K562 (cell line): ENCODE results near the gene IGF1R. TPM values are rescaled to one million over a fixed set of nuclear protein-coding genes. Genes with fewer than 3 reads are reported as not detected.

Experiments used
- ATAC-seq: fragments of 200-7000 bp; cut with Tn5 transposase; 3 replicates; pipeline ENCODE4 v1.9.1; 2020; ENCODE audit warnings: moderate library complexity
- BruUV-seq: library from RNA; stranded (reverse); fragments of 400-500 nt; replicated peaks from 2 replicates; lab custom pipeline; 2021; lab: Mats Ljungman, UMichigan
- CTCF ChIA-PET: fragments of 300-600 bp; formaldehyde crosslinking; extraction: SDS; loops from one replicate; lab custom pipeline; 2021; ENCODE audit warnings: low intra/inter-chr PET ratio; lab: Yijun Ruan, JAX
- POLR2A ChIA-PET: fragments of 300-600, 350-650 bp; sonication (Branson Sonifier 250); formaldehyde crosslinking; extraction: SDS; loops from one replicate; lab custom pipeline; 2021; ENCODE audit warnings: antibody characterized with exemption, inconsistent platforms; lab: Yijun Ruan, JAX
- DNase-seq, 4 experiments: peaks; one replicate each; pipeline versions ENCODE4 v3.0.0 to v3.0.0-alpha.2; 2011 to 2018; ENCODE audit warnings: low spot score in 3 of 4, mixed read lengths in 3 of 4; ENCODE audit errors: extremely low read depth in 1 of 4
- FAIRE-seq: peaks from 2 replicates; lab custom pipeline; 2011; peaks lifted over from hg19 to GRCh38; lab: Jason Lieb, UNC
- H2AFZ ChIP-seq: 2 replicates; pipeline ENCODE4 v1.6.0; 2011; ENCODE audit warnings: low read depth, low read length, control low read depth, inconsistent platforms
- H3K27ac ChIP-seq: fragments of 200-600 bp; 3 replicates; pipeline ENCODE4 v1.8.0; 2011; ENCODE audit warnings: low read depth, mild to moderate bottlenecking, control low read depth, inconsistent platforms, low read length, moderate library complexity, mixed read lengths; ENCODE audit errors: extremely low read depth
- H3K27me3 ChIP-seq, 2 experiments: fragments of 300-600 bp in 1 of 2; 2 replicates in 1 of 2; 3 replicates in 1 of 2; pipeline versions ENCODE4 v1.6.0 to v1.8.0; 2011; ENCODE audit warnings: inconsistent platforms in 2 of 2, low read length in 2 of 2, mild to moderate bottlenecking in 1 of 2, mixed read lengths in 1 of 2, moderate library complexity in 1 of 2; ENCODE audit not compliant: control insufficient read depth in 2 of 2, insufficient read depth in 2 of 2
- H3K36me3 ChIP-seq: fragments of 300-600 bp; 3 replicates; pipeline ENCODE4 v1.8.0; 2011; ENCODE audit warnings: mild to moderate bottlenecking, low read length, inconsistent platforms; ENCODE audit not compliant: control insufficient read depth, insufficient read depth
- H3K4me1 ChIP-seq, 2 experiments: fragments of 200-600 bp in 1 of 2; replicated peaks in 1 of 2; 2 replicates in 1 of 2; 3 replicates in 1 of 2; pipeline versions ENCODE4 v1.5.1 to v1.8.0; 2011; ENCODE audit warnings: inconsistent platforms in 2 of 2, low read length in 2 of 2, mild to moderate bottlenecking in 1 of 2, mixed read lengths in 1 of 2, moderate library complexity in 1 of 2; ENCODE audit not compliant: control insufficient read depth in 2 of 2, insufficient read depth in 2 of 2
- H3K4me2 ChIP-seq: 2 replicates; pipeline ENCODE4 v1.6.1; 2011; ENCODE audit warnings: low read length, control low read depth, inconsistent platforms, mixed read lengths; ENCODE audit not compliant: insufficient read depth
- H3K4me3 ChIP-seq: fragments of 200-600 bp; sonication (generic), shearing (Covaris generic); 2 replicates; pipeline ENCODE4 v1.5.1; 2016; ENCODE audit warnings: control low read depth, inconsistent platforms
- H3K79me2 ChIP-seq: fragments of 200-600 bp; 3 replicates; pipeline ENCODE4 v1.8.0; 2011; ENCODE audit warnings: low read length, inconsistent platforms; ENCODE audit not compliant: control insufficient read depth, insufficient read depth
- H3K9ac ChIP-seq, 2 experiments: 2 replicates each; pipeline versions ENCODE4 v1.6.0 to v1.6.1; 2011; ENCODE audit warnings: low read depth in 2 of 2, low read length in 2 of 2, control low read depth in 1 of 2, inconsistent platforms in 1 of 2, mild to moderate bottlenecking in 1 of 2, mixed read lengths in 1 of 2; ENCODE audit not compliant: insufficient read depth in 1 of 2
- H3K9me1 ChIP-seq: one replicate; pipeline ENCODE4 v1.6.0; 2011; ENCODE audit warnings: inconsistent platforms, mild to moderate bottlenecking, low read length, moderate library complexity; ENCODE audit not compliant: control insufficient read depth, insufficient read depth
- H3K9me3 ChIP-seq: replicated peaks from 2 replicates; pipeline ENCODE4 v1.5.1; 2011; ENCODE audit warnings: low read depth, low read length, inconsistent platforms; ENCODE audit not compliant: control insufficient read depth, insufficient read depth
- H4K20me1 ChIP-seq: replicated peaks from 2 replicates; pipeline ENCODE4 v1.6.1; 2011; ENCODE audit warnings: low read length, inconsistent platforms, mixed read lengths; ENCODE audit not compliant: control insufficient read depth, insufficient read depth
- CBX2 ChIP-seq: fragments of 200-600 bp; sonication (generic); IDR thresholded peaks from one replicate; pipeline ENCODE4 v1.6.1; 2012; ENCODE audit warnings: mild to moderate bottlenecking, low read length, inconsistent platforms; ENCODE audit not compliant: insufficient read depth, poor library complexity, severe bottlenecking
- CBX3 ChIP-seq, 2 experiments: IDR thresholded peaks; 1 replicate in 1 of 2; 2 replicates in 1 of 2; pipeline ENCODE4 v1.6.1; 2012; ENCODE audit warnings: inconsistent platforms in 2 of 2, low read length in 2 of 2, borderline replicate concordance in 1 of 2, control low read depth in 1 of 2
- KAT8 ChIP-seq: fragments of 450-650 bp; IDR thresholded peaks from 2 replicates; pipeline ENCODE4 v1.6.1; 2016; ENCODE audit warnings: low read depth, mild to moderate bottlenecking
- KDM4B ChIP-seq, 2 experiments: fragments of 450-650 bp in 1 of 2; sonication (generic) in 1 of 2; IDR thresholded peaks; 2 replicates each; pipeline ENCODE4 v1.6.1; 2016 to 2017; ENCODE audit warnings: borderline replicate concordance in 2 of 2, antibody characterized with exemption in 1 of 2, low read depth in 1 of 2, mild to moderate bottlenecking in 1 of 2
- NFIX ChIP-seq: fragments of 250-450 bp; sonication (Bioruptor Pico); IDR thresholded peaks from 2 replicates; pipeline ENCODE4 v1.4.0; 2020; ENCODE audit warnings: low read depth, mild to moderate bottlenecking, moderate library complexity
- NFRKB ChIP-seq: fragments of 450-650 bp; IDR thresholded peaks from 2 replicates; pipeline ENCODE4 v1.6.1; 2016; ENCODE audit warnings: low read depth
- NR2F6 ChIP-seq: fragments of 450-650 bp; formaldehyde crosslinking; IDR thresholded peaks from 2 replicates; pipeline ENCODE4 v1.4.0; 2020; ENCODE audit warnings: mild to moderate bottlenecking
- NUFIP1 ChIP-seq: fragments of 450-650 bp; IDR thresholded peaks from 2 replicates; pipeline ENCODE4 v1.6.1; 2018; ENCODE audit not compliant: partially characterized antibody
- SIX5 ChIP-seq, 2 experiments: IDR thresholded peaks; 2 replicates each; pipeline ENCODE4 v1.6.1; 2011; ENCODE audit warnings: low read length in 2 of 2, borderline replicate concordance in 1 of 2, low read depth in 1 of 2, mild to moderate bottlenecking in 1 of 2, moderate library complexity in 1 of 2; ENCODE audit not compliant: insufficient read depth in 1 of 2
- SMARCB1 ChIP-seq: IDR thresholded peaks from 2 replicates; pipeline ENCODE4 v1.6.1; 2011; ENCODE audit warnings: improper control_type of control experiment, low read depth; ENCODE audit not compliant: insufficient read length
- TRIM28 ChIP-seq: fragments of 450-650 bp; IDR thresholded peaks from 2 replicates; pipeline ENCODE4 v1.6.1; 2017
- YBX1 ChIP-seq: fragments of 450-650 bp; IDR thresholded peaks from 2 replicates; pipeline ENCODE4 v1.7.1; 2016; ENCODE audit warnings: mild to moderate bottlenecking
- WGBS: fragments of 100-300 bp; shearing (Covaris generic); methylation state at CpG from one replicate; pipeline ENCODE4 v1.1.6; 2016; ENCODE audit warnings: low coverage, mixed read lengths; ENCODE audit not compliant: insufficient coverage; ENCODE audit errors: missing lambda C conversion rate; 5-methylcytosine and 5-hydroxymethylcytosine counted together
- in situ Hi-C: fragments of 300-500 bp; cut with MboI; formaldehyde crosslinking; loops from 4 replicates; pipeline ENCODE4 v1.15.0; 2018; ENCODE audit warnings: inconsistent platforms, mixed read lengths
- intact Hi-C: fragments of 100-400 bp; cut with micrococcal nuclease; formaldehyde crosslinking; loops from 2 replicates; pipeline ENCODE4 v1.14.2; 2022
- polyA plus RNA-seq, 8 experiments: library from polyadenylated mRNA; depleted of rRNA in 4 of 8; stranded (reverse) in 5 of 8; unstranded in 3 of 8; fragments of >200 nt; fragmentation: Nextera tagmentation in 2 of 8; fragmentation: Illumina TruSeq in 1 of 8; extraction: Ambion mirVana in 2 of 8; extraction: Trizol in 1 of 8; gene quantifications; 2 replicates each; pipeline versions ENCODE4 v1.2.1 to v1.2.3, GENCODE V29; 2011 to 2014; ENCODE audit warnings: inconsistent platforms in 1 of 8, missing spikeins in 1 of 8
- total RNA-seq, 7 experiments: library from RNA; depleted of rRNA in 6 of 7; stranded (reverse); fragments of >200 nt in 6 of 7; fragmentation: Illumina TruSeq in 2 of 7; extraction: Trizol in 2 of 7; gene quantifications; 2 replicates each; pipeline versions ENCODE4 v1.2.1 to v1.2.3, GENCODE V29; 2011 to 2021; ENCODE audit warnings: low replicate concordance in 1 of 7
- TF ChIP-seq, protein P1 (sequence below): fragments of 450-650 bp; formaldehyde crosslinking; conservative IDR thresholded peaks from 2 replicates; pipeline ENCODE4 v1.4.0; 2022; ENCODE audit warnings: mild to moderate bottlenecking, missing genetic modification characterization
- TF ChIP-seq, protein P2 (sequence below): fragments of 450-650 bp; formaldehyde crosslinking; IDR thresholded peaks from 2 replicates; pipeline ENCODE4 v1.4.0; 2022; ENCODE audit warnings: mild to moderate bottlenecking, moderate library complexity
- TF ChIP-seq, protein P3 (sequence below): sonication (generic); IDR thresholded peaks from 2 replicates; pipeline ENCODE4 v1.6.1; 2016
- TF ChIP-seq, protein P4 (sequence below): sonication (generic); formaldehyde crosslinking; IDR thresholded peaks from 2 replicates; pipeline ENCODE4 v1.8.1; 2023; ENCODE audit warnings: mild to moderate bottlenecking, missing genetic modification reagents

The IGF1R gene
- total and polyA plus RNA-seq, 9 of the 15 experiments (the other 6 are each of a cell fraction or from before 2014, with no cell fraction given): 0.35 to 8.0 (median 1.6) TPM

DNA sequence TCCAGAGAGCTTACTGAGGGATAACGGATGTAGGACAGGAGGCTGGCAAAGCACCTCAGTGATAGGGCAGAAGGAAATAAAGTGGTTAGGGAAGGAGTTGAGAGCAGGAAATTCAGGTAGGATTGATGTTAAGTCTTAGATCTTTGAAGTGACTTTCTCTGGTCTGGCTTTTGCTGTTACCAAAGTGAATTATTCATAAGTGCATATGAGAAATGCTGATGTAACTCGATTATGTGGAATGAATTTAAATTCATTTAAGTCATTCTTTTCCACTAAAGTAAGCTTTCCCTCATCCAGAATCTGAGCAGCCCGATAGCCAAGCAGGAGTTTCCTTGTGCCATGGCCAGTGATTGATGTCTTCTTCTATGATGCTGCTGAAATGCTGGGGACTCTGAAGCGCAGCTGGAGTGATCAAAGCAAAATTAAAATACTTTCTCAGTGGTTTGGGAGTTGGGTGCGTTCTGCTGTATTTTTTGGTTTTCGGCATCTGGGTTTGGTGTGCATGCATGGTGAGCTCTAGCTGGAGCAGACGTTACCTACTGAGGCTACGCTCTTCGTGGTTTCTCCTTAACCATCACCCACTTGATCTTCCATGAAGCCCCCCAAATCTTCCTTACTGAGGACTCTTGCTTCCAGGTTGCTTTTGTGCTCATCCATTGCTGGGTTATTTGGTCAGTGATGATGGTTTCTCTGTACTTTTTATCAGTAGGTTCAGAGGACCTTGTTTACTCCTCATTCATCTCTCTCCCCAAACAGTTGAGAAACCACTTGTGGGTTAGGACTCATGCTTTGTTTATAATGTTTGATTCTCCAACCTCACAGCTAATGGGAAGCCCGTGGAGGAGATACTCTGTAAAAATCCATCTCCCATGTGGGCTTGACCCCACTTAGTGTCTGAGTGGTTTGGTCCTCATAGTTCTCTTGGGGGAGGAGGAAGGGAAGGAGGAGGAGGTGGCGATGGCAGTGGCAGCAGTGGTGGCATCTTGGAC is 72.5 kb downstream of the IGF1R start:
- ATAC-seq (no peak), FAIRE-seq (no peak), DNase-seq (no peak)
- Histone ChIP-seq H3K27me3 (peaks cover 7 to 43% of the 10 kb centered on the region in 2 experiments), H2AFZ (no peak overlapping the region), H3K4me1 (no peaks in the 10 kb centered on the region), H3K4me3 (no peak overlapping the region), H4K20me1 (peaks cover 44% of the 10 kb centered on the region), H3K4me2 (no peak overlapping the region), H3K36me3 (no peaks in the 10 kb centered on the region), H3K79me2 (no peaks in the 10 kb centered on the region), H3K9me3 (no peaks in the 10 kb centered on the region), H3K9me1 (no peaks in the 10 kb centered on the region), H3K27ac (no peak overlapping the region), H3K9ac (no peak overlapping the region)
- WGBS: 2% methylated on average over 9 of the region's 11 CpGs
- TF ChIP-seq NR2F6 (CRISPR knock-in tag): no peak
- TF ChIP-seq, protein P1, sequence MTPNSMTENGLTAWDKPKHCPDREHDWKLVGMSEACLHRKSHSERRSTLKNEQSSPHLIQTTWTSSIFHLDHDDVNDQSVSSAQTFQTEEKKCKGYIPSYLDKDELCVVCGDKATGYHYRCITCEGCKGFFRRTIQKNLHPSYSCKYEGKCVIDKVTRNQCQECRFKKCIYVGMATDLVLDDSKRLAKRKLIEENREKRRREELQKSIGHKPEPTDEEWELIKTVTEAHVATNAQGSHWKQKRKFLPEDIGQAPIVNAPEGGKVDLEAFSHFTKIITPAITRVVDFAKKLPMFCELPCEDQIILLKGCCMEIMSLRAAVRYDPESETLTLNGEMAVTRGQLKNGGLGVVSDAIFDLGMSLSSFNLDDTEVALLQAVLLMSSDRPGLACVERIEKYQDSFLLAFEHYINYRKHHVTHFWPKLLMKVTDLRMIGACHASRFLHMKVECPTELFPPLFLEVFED (CRISPR knock-in tag): no peak
- TF ChIP-seq, protein P2, sequence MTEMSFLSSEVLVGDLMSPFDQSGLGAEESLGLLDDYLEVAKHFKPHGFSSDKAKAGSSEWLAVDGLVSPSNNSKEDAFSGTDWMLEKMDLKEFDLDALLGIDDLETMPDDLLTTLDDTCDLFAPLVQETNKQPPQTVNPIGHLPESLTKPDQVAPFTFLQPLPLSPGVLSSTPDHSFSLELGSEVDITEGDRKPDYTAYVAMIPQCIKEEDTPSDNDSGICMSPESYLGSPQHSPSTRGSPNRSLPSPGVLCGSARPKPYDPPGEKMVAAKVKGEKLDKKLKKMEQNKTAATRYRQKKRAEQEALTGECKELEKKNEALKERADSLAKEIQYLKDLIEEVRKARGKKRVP (CRISPR knock-in tag): no peak
- TF ChIP-seq TRIM28: no peak
- TF ChIP-seq YBX1: no peak
- no peak for TF ChIP-seq KDM4B (IDR thresholded peaks at IDR 0.05; ENCODE audit: borderline replicate concordance in 2 of 2, low read depth in 1 of 2)
- TF ChIP-seq, protein P3, sequence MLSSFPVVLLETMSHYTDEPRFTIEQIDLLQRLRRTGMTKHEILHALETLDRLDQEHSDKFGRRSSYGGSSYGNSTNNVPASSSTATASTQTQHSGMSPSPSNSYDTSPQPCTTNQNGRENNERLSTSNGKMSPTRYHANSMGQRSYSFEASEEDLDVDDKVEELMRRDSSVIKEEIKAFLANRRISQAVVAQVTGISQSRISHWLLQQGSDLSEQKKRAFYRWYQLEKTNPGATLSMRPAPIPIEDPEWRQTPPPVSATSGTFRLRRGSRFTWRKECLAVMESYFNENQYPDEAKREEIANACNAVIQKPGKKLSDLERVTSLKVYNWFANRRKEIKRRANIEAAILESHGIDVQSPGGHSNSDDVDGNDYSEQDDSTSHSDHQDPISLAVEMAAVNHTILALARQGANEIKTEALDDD: no peak
- no peak for TF ChIP-seq SMARCB1
- no peak for TF ChIP-seq CBX3 (IDR thresholded peaks at IDR 0.05; ENCODE audit: borderline replicate concordance in 1 of 2, low read length in 2 of 2)
- no peak for TF ChIP-seq SIX5 (IDR thresholded peaks at IDR 0.05; ENCODE audit: borderline replicate concordance in 1 of 2, insufficient read depth in 1 of 2, low read depth in 1 of 2, low read length in 2 of 2)
- TF ChIP-seq NFRKB: no peak
- TF ChIP-seq NUFIP1: no peak
- no peak for TF ChIP-seq CBX2
- TF ChIP-seq KAT8: no peak
- no peak for TF ChIP-seq NFIX (CRISPR knock-in tag)
- TF ChIP-seq, protein P4, sequence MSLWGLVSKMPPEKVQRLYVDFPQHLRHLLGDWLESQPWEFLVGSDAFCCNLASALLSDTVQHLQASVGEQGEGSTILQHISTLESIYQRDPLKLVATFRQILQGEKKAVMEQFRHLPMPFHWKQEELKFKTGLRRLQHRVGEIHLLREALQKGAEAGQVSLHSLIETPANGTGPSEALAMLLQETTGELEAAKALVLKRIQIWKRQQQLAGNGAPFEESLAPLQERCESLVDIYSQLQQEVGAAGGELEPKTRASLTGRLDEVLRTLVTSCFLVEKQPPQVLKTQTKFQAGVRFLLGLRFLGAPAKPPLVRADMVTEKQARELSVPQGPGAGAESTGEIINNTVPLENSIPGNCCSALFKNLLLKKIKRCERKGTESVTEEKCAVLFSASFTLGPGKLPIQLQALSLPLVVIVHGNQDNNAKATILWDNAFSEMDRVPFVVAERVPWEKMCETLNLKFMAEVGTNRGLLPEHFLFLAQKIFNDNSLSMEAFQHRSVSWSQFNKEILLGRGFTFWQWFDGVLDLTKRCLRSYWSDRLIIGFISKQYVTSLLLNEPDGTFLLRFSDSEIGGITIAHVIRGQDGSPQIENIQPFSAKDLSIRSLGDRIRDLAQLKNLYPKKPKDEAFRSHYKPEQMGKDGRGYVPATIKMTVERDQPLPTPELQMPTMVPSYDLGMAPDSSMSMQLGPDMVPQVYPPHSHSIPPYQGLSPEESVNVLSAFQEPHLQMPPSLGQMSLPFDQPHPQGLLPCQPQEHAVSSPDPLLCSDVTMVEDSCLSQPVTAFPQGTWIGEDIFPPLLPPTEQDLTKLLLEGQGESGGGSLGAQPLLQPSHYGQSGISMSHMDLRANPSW (CRISPR knock-in tag): no peak
- POLR2A ChIA-PET: no interaction called here
- intact Hi-C loops: no loop called here
- in situ Hi-C loops: no loop called here
- CTCF ChIA-PET: no interaction called here
- BruUV-seq: no TSS peak
